Osteocyte (in vitro differentiated cells): Measurements from ENCODE around the gene HECW1. TPM values are rescaled to one million over a fixed set of nuclear protein-coding genes. Genes with fewer than 3 reads are reported as not detected.
"Not testable (repeated sequence)": the region's sequence is repeated elsewhere in the genome, so short reads cannot be mapped to it uniquely, and the experiment has no call there.

ENCODE experiments used
- DNase-seq: peaks from one replicate; pipeline ENCODE4 v3.0.0; 2021; ENCODE audit warnings: mixed read lengths; ENCODE audit not compliant: unreplicated experiment; ENCODE audit errors: extremely low spot score
- H3K27ac Mint-ChIP-seq: one replicate; pipeline ENCODE4 v1.8.0; 2021; ENCODE audit warnings: mild to moderate bottlenecking, mixed read lengths; ENCODE audit not compliant: unreplicated experiment
- H3K27me3 Mint-ChIP-seq: one replicate; pipeline ENCODE4 v1.8.0; 2021; ENCODE audit warnings: mixed read lengths; ENCODE audit not compliant: unreplicated experiment
- H3K36me3 Mint-ChIP-seq: one replicate; pipeline ENCODE4 v1.8.0; 2021; ENCODE audit warnings: mixed read lengths; ENCODE audit not compliant: unreplicated experiment
- H3K4me1 Mint-ChIP-seq: one replicate; pipeline ENCODE4 v1.8.0; 2021; ENCODE audit warnings: mixed read lengths; ENCODE audit not compliant: unreplicated experiment
- H3K4me3 Mint-ChIP-seq: one replicate; pipeline ENCODE4 v1.8.0; 2021; ENCODE audit warnings: mild to moderate bottlenecking, moderate library complexity, mixed read lengths; ENCODE audit not compliant: unreplicated experiment
- H3K9me3 Mint-ChIP-seq: one replicate; pipeline ENCODE4 v1.8.0; 2021; ENCODE audit warnings: mixed read lengths; ENCODE audit not compliant: unreplicated experiment
- CTCF ChIP-seq: fragments of 200-600 bp; sonication (generic); IDR thresholded peaks from 2 replicates; pipeline ENCODE4 v1.5.0; 2021; ENCODE audit warnings: antibody characterized with exemption, mild to moderate bottlenecking, moderate library complexity
- total RNA-seq: library from RNA; stranded (reverse); gene quantifications from 2 replicates; pipeline ENCODE4 v1.2.1, GENCODE V29; 2021

Gene HECW1
- total RNA-seq, 1 donor from 2014 or later, result 0.16 TPM

- H3K4me3 Mint-ChIP-seq, result no peak overlapping the region
- no peak for TF ChIP-seq CTCF
- no peak for DNase-seq
- H3K4me1 Mint-ChIP-seq, result no peaks in the 10 kb centered on the region
- H3K36me3 Mint-ChIP-seq, result no peaks in the 10 kb centered on the region
- no peak overlapping the region for H3K27ac Mint-ChIP-seq
- H3K9me3 Mint-ChIP-seq, result no peaks in the 10 kb centered on the region
- H3K27me3 Mint-ChIP-seq, result peaks cover 66% of the 10 kb centered on the region
These were observed 228.7 kb downstream of the HECW1 start for GRCh38 chr7:43341132-43341531.

- not testable (repeated sequence) for H3K27ac Mint-ChIP-seq, DNase-seq, H3K9me3 Mint-ChIP-seq, H3K4me1 Mint-ChIP-seq, H3K36me3 Mint-ChIP-seq, H3K4me3 Mint-ChIP-seq
- H3K27me3 Mint-ChIP-seq, result peaks cover 65% of the 10 kb centered on the region
These were observed 231.0 kb downstream of the HECW1 start for GRCh38 chr7:43343417-43343816.

- H3K27me3 Mint-ChIP-seq, result peaks cover 67% of the 10 kb centered on the region
- H3K36me3 Mint-ChIP-seq, H3K4me1 Mint-ChIP-seq, H3K4me3 Mint-ChIP-seq, DNase-seq, H3K27ac Mint-ChIP-seq: not testable (repeated sequence)
- H3K9me3 Mint-ChIP-seq, result peaks cover 12% of the 10 kb centered on the region
These were observed 233.2 kb downstream of the HECW1 start for GRCh38 chr7:43345696-43346095.

GRCh38 chr7:43351683-43352082 is 239.2 kb downstream of the HECW1 start:
- TF ChIP-seq CTCF, result no peak
- peaks cover 34% of the 10 kb centered on the region for H3K9me3 Mint-ChIP-seq

GRCh38 chr7:43353902-43354301 is 241.5 kb downstream of the HECW1 start:
- no peaks in the 10 kb centered on the region for H3K36me3 Mint-ChIP-seq

More at GRCh38 chr7:43351683-43352082, 239.2 kb downstream of the HECW1 start:
- no peak overlapping the region for H3K27ac Mint-ChIP-seq
- H3K27me3 Mint-ChIP-seq, result peaks cover 57% of the 10 kb centered on the region
- no peak overlapping the region for H3K4me3 Mint-ChIP-seq
- DNase-seq, result no peak
- no peaks in the 10 kb centered on the region for H3K4me1 Mint-ChIP-seq
- no peaks in the 10 kb centered on the region for H3K36me3 Mint-ChIP-seq

GRCh38 chr7:43362652-43363034 is 250.2 kb downstream of the HECW1 start:
- H3K27me3 Mint-ChIP-seq, result peaks cover 19% of the 10 kb centered on the region
- no peaks in the 10 kb centered on the region for H3K36me3 Mint-ChIP-seq
- no peak for DNase-seq
- no peaks in the 10 kb centered on the region for H3K9me3 Mint-ChIP-seq
- H3K4me1 Mint-ChIP-seq, result no peaks in the 10 kb centered on the region
- H3K27ac Mint-ChIP-seq, result no peak overlapping the region
- H3K4me3 Mint-ChIP-seq, result no peak overlapping the region
- TF ChIP-seq CTCF, result no peak

More at GRCh38 chr7:43353902-43354301, 241.5 kb downstream of the HECW1 start:
- no peak for TF ChIP-seq CTCF
- no peak for DNase-seq
- Mint-ChIP-seq H3K9me3 (peaks cover 27% of the 10 kb centered on the region), H3K4me3 (no peak overlapping the region), H3K4me1 (no peaks in the 10 kb centered on the region), H3K27me3 (peaks cover 46% of the 10 kb centered on the region), H3K27ac (no peak overlapping the region)
